K562 treated with DMSO at 1 percent for 4 hours (cell line): ENCODE results near the gene CFAP77. TPM values are rescaled to one million over a fixed set of nuclear protein-coding genes. Genes with fewer than 3 reads are reported as not detected.

Experiments used
- total RNA-seq: library from RNA; unstranded; fragments of 300-600 nt; gene quantifications from 2 replicates; pipeline ENCODE4 v1.2.3, GENCODE V29; 2022; ENCODE audit not compliant: insufficient read depth

The CFAP77 gene
- not detected in 2 replicates for total RNA-seq

DNA sequence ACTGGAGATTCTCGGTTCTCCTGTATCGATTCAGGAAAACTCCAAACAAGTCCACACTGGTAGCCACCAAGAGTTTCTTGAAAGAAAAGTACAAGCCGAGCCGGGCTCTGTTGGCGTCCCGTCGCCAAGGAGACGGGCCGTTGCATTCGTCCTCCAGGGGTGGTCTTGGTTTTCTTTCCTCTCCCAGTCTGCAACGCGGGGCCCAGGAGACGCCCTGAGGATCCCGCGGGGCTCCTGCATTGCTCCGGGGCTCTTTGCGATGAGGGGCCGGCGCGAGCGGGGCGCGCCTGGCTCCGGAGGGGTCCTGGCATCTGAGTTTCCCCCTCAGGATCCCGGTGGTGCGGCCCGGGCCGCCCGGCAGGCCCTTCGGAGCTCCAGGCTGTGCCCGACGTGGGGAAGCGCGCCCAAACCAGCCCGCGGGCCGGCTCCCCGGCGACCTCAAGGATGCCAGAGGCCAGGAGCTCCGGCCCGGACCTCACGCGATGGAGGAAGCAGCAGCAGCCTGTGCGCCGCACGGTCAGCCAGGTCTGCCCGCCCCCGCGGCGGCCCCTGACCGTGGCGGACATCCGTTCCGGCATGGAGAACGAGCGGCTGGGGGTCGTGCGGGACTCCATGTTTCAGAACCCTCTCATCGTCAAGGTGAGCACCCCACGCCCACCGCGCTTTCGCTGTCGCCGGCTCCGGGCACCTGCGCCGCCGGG, at the start of gene CFAP77:
Gene CFAP77, plus strand, starts transcription at position 384 of the 701 bp plus-strand sequence. Its CDS starts 61 bp downstream, at position 445.

DNA sequence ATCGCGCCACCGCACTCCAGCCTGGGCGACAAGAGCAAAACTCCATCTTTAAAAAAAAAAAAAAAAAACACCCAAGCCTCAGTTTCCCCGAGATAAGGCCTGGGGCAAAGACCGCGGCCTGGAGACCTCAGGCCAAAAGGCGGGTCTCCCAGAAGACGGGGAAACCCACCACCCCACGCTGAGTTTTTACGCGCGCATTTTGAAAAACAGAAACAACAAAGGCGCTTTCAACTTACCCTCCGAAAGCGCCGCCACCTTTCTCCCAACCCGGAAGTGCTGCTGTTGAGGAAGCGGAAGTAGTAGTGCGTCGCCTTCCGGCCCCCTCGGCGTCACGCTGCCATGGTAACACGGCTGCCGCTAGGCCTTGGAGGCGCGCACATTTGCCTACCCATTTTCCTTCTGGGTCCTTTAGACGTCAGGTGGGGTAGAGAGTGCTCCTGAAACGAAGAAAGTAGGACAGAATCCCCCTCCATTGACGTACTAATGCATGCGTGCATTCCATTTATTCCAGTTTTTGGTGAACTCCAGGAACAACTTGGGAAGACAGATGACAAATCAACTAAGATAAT, 3.4 kb upstream of the CFAP77 start, which contains the start of gene TTF1:
Gene TTF1, minus strand, starts transcription at position 287 of the 569 bp plus-strand sequence. CDS start 4,019 bp downstream, outside the sequence.

DNA sequence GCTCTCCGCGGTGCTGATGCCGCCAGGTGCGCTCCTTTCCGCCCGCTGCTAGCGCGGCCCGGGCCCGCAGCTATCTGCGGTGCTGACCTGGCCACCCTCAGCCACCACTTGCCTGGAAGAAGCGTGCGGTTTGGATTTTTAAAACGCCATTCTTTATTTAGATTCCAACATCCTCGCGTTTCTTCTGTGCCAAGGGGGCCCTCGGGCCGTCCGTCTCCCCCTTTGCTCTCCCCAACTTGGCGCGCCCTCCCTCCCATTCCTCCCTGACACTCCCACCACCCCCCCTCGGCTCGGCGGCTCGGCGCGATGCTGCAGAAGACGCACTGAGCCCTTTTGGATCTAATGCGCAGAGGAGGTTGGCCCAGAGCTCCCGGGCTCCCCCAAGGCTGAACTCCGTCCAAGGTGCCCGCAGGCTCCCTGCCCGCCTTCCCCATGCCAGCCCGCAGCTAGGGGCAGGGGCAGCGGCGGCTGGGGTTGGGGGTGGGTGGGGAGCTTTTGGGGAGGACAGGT, 172.3 kb downstream of the CFAP77 start, which contains the start of gene BARHL1:
Gene BARHL1, plus strand, starts transcription at position 331 of the 510 bp plus-strand sequence. CDS start 192 bp downstream, outside the sequence.

Other genes with a start within 250 kb of the CFAP77 start
- gene NTNG2, start 248.2 kb upstream of the CFAP77 start, total RNA-seq: not detected in 2 replicates
- 13.3 and 17.5 TPM in 2 replicates for gene SETX, start 55.2 kb upstream of the CFAP77 start, total RNA-seq
- gene TTF1, start 3.4 kb upstream of the CFAP77 start, total RNA-seq: 12.4 and 15.7 TPM in 2 replicates
- not detected in 2 replicates for gene BARHL1, start 172.4 kb downstream of the CFAP77 start, total RNA-seq